Natural killer cell (primary cell): ENCODE results near the gene NABP2. TPM values are rescaled to one million over a fixed set of nuclear protein-coding genes. Genes with fewer than 3 reads are reported as not detected.
A peak's percentile ranks its signal among the peaks of the same experiment; 100 is the strongest.

Source experiments
- ATAC-seq, 3 donors: fragments of 150-1000 bp in 2 of 3; fragments of 200-7000 bp in 1 of 3; cut with Tn5 transposase; 1 replicate in 1 of 3; 2 replicates in 2 of 3; pipeline ENCODE4 v1.10.0; 2021; ENCODE audit warnings: mild to moderate bottlenecking in 2 of 3, moderate library complexity in 2 of 3
- DNase-seq, 2 donors: peaks; one replicate each; pipeline versions ENCODE4 v3.0.0 to v3.0.0-alpha.2; 2013 to 2021; ENCODE audit warnings: mixed read lengths in 1 of 2
- H3K27ac ChIP-seq: one replicate; pipeline ENCODE4 v1.5.1; 2013; ENCODE audit warnings: mild to moderate bottlenecking, low read length
- H3K27me3 ChIP-seq: one replicate; pipeline ENCODE4 v1.6.1; 2013; ENCODE audit warnings: low read length; ENCODE audit not compliant: control insufficient read depth, insufficient read depth
- H3K36me3 ChIP-seq: one replicate; pipeline ENCODE4 v1.6.1; 2013; ENCODE audit warnings: low read length; ENCODE audit not compliant: control insufficient read depth, insufficient read depth
- H3K4me1 ChIP-seq: one replicate; pipeline ENCODE4 v1.6.1; 2013; ENCODE audit warnings: low read length; ENCODE audit not compliant: control insufficient read depth, insufficient read depth
- H3K4me3 ChIP-seq: one replicate; pipeline ENCODE4 v1.5.1; 2013; ENCODE audit warnings: low read length
- H3K9me3 ChIP-seq: one replicate; pipeline ENCODE4 v1.6.1; 2013; ENCODE audit warnings: low read length; ENCODE audit not compliant: control insufficient read depth, insufficient read depth
- H3K27ac Mint-ChIP-seq, 2 donors: one replicate each; pipeline ENCODE4 v1.8.0; 2022; ENCODE audit warnings: mild to moderate bottlenecking in 2 of 2, mixed read lengths in 2 of 2, moderate library complexity in 1 of 2
- H3K27me3 Mint-ChIP-seq, 2 donors: one replicate each; pipeline ENCODE4 v1.8.0; 2022; ENCODE audit warnings: low read depth in 2 of 2, mixed read lengths in 2 of 2
- H3K36me3 Mint-ChIP-seq: one replicate; pipeline ENCODE4 v1.8.0; 2022; ENCODE audit warnings: mixed read lengths
- H3K4me1 Mint-ChIP-seq, 2 donors: one replicate each; pipeline ENCODE4 v1.8.0; 2022; ENCODE audit warnings: mixed read lengths in 2 of 2
- H3K4me3 Mint-ChIP-seq: one replicate; pipeline ENCODE4 v1.8.0; 2022; ENCODE audit warnings: mild to moderate bottlenecking, moderate library complexity, mixed read lengths
- H3K9me3 Mint-ChIP-seq, 2 donors: one replicate each; pipeline ENCODE4 v1.8.0; 2022; ENCODE audit warnings: mixed read lengths in 2 of 2
- CTCF ChIP-seq: fragments of 200-600 bp; IDR thresholded peaks from one replicate; pipeline ENCODE4 v1.8.0; 2022; ENCODE audit warnings: antibody characterized with exemption
- WGBS: methylation state at CpG from one replicate; pipeline ENCODE4 v1.1.7; 2013; ENCODE audit warnings: missing lambda C conversion rate; ENCODE audit not compliant: insufficient coverage; 5-methylcytosine and 5-hydroxymethylcytosine counted together
- intact Hi-C: fragments of 100-400 bp; cut with micrococcal nuclease; formaldehyde crosslinking; loops from one replicate; pipeline ENCODE4 v1.14.2; 2022
- total RNA-seq, 4 donors: library from RNA; stranded (reverse); fragments of 120-200 nt in 1 of 4; gene quantifications; one replicate each; pipeline versions ENCODE4 v1.2.3 to v1.2.4, GENCODE V29; 2013 to 2022

The NABP2 gene
- total RNA-seq, 3 donors from 2014 or later (not counting 1 experiment from before 2014, with no cell fraction given), result 21.6 to 23.4 (median 22.6) TPM

- H3K4me1 ChIP-seq, result peaks cover 27% of the 10 kb centered on the region
- Mint-ChIP-seq H3K4me3 (peak overlapping the region; percentile 99), H3K27me3 (no peaks in the 10 kb centered on the region), H3K4me1 (peaks cover 43 to 55% of the 10 kb centered on the region in 2 donors), H3K9me3 (no peaks in the 10 kb centered on the region), H3K27ac (peak overlapping the region; percentile 98), H3K36me3 (peaks cover 6% of the 10 kb centered on the region)
- no peaks in the 10 kb centered on the region for H3K9me3 ChIP-seq
- H3K27me3 ChIP-seq, result no peaks in the 10 kb centered on the region
- 1% methylated on average over 40 of the region's 42 CpGs for WGBS
- ATAC-seq (peak; percentile 42 to 58 (median 43)), DNase-seq (peak; percentile 75 to 88)
- intact Hi-C loops, result loop anchor here (1.0 to 10.0 kb wide), 5 partner anchors 37 to 455 kb away; partner anchors contain the start of genes MYL6B, RPS26 and ZC3H10
- H3K27ac ChIP-seq, result peak overlapping the region; percentile 96
- H3K4me3 ChIP-seq, result peak overlapping the region; percentile 96
- H3K36me3 ChIP-seq, result peaks cover 4% of the 10 kb centered on the region
- peak; percentile 29 for TF ChIP-seq CTCF
These were observed 34.0 kb upstream of the NABP2 start for GRCh38 chr12:56189918-56190694.

GRCh38 chr12:56190695-56191155 is 33.4 kb upstream of the NABP2 start:
- Histone ChIP-seq H3K36me3 (peaks cover 2% of the 10 kb centered on the region), H3K9me3 (no peaks in the 10 kb centered on the region), H3K4me3 (peak overlapping the region; percentile 96), H3K27me3 (no peaks in the 10 kb centered on the region), H3K27ac (peak overlapping the region; percentile 96), H3K4me1 (peaks cover 27% of the 10 kb centered on the region)
- H3K27me3 Mint-ChIP-seq, result no peaks in the 10 kb centered on the region
- peaks cover 5% of the 10 kb centered on the region for H3K36me3 Mint-ChIP-seq
- no peak for TF ChIP-seq CTCF
- intact Hi-C loops, result loop anchor here (1.0 to 10.0 kb wide), 2 partner anchors 64 to 146 kb away; partner anchors contain the start of gene RPS26
- no peaks in the 10 kb centered on the region for H3K9me3 Mint-ChIP-seq
- H3K4me3 Mint-ChIP-seq, result peak overlapping the region; percentile 99
- ATAC-seq (no peak), DNase-seq (no peak)
- H3K4me1 Mint-ChIP-seq, result peaks cover 43 to 53% of the 10 kb centered on the region in 2 donors
- H3K27ac Mint-ChIP-seq, result peak overlapping the region; percentile 98
- 34% methylated on average over 9 of the region's 9 CpGs for WGBS

- Mint-ChIP-seq H3K27ac (peak overlapping the region; percentile 25 to 58), H3K4me1 (peaks cover 35 to 40% of the 10 kb centered on the region in 2 donors), H3K27me3 (no peaks in the 10 kb centered on the region), H3K36me3 (no peaks in the 10 kb centered on the region), H3K9me3 (no peaks in the 10 kb centered on the region), H3K4me3 (peak overlapping the region; percentile 79)
- Histone ChIP-seq H3K27me3 (no peaks in the 10 kb centered on the region), H3K27ac (no peak overlapping the region), H3K4me3 (no peak overlapping the region), H3K36me3 (no peaks in the 10 kb centered on the region), H3K4me1 (peaks cover 23% of the 10 kb centered on the region), H3K9me3 (no peaks in the 10 kb centered on the region)
- no peak for TF ChIP-seq CTCF
- intact Hi-C loops, result loop anchor here (2.0 to 10.0 kb wide), 3 partner anchors 66 to 148 kb away; partner anchors contain the start of genes ANKRD52, CS and RPS26
- no peak for ATAC-seq
- DNase-seq, result no peak
These were observed 31.6 kb upstream of the NABP2 start for GRCh38 chr12:56192582-56192981.
